Retina (tissue), 1 donor: ENCODE results near the gene UGT1A8.
"Not testable (repeated sequence)": the region's sequence is repeated elsewhere in the genome, so short reads cannot be mapped to it uniquely, and the experiment has no call there.

Experiments used
- DNase-seq: peaks from one replicate; pipeline ENCODE4 v3.0.0-alpha.2; 2016

The UGT1A8 gene

GRCh38 chr2:233736868-233737653 lies 119.6 kb downstream of the UGT1A8 start:
- DNase-seq = not testable (repeated sequence)

DNA sequence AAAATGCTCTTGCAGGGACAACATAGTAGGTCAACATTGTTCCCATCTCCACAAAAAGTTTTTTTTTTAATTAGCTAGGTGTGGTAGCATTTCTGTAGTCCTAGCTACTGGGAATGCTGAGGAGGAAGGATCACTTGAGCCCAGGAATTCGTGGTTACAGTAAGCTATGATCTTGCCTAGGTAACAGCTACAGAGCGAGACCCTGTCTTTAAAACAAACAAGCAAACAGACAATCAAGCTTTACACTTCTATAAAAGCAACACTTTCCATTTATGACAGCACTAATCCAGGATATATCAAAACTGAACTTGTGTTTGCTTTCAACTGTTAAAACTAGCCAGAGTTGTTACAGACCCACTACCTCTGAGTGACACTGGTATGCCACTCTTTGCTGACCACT lies 123.4 kb downstream of the UGT1A8 start:
- no peak for DNase-seq

- DNase-seq = no peak
These were observed 126.2 kb downstream of the UGT1A8 start for GRCh38 chr2:233743464-233744259.

DNA sequence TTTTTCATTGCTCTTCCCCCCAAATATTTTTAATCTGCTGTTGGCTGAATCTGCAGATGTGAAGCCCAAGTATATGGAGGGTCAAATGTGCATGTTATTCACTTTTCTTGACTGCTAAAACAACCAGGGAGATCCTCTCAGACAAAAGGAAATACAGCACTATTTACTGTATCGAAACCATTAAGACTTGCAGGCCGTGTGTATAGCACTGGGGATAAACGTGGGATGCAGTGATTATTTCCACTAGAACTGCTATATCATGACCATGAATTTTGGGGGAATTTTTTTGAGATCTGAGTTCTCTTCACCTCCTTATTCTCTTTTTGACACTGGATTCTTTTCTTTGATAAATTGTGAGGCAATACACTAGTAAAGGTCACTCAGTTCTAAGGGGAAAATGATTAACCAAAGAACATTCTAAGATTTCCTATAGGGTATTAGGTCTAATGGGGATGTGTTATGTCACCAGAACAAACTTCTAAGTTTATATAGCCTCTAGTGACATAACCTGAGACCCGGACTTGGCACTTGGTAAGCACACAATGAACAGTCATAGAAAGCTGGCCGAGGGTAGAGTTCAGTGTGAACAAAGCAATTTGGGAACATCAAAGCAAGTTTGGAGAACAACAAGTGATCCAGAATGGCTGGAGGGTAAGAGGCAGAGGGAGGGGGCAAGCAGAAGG lies 127.8 kb downstream of the UGT1A8 start:
- DNase-seq = no peak

DNA sequence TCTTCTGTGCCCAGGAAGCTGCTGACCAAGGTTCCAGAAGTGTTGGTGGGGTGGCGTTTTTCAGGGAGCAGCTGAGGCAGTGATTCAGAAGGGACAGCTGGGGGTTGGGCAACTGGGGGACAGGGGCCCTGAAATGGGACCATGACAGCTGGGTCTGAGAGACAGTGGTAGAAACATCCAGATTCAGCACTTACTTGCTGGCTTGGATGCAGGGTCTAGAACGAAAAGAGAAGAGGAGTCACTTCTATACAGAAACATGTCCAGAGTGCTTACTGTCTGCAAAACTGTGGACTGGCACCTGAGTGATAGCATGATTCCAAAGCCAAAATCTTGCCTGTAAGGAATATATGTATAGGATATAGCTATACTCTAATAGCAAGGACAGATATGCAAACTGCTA lies 128.4 kb downstream of the UGT1A8 start:
- DNase-seq = not testable (repeated sequence)

DNA sequence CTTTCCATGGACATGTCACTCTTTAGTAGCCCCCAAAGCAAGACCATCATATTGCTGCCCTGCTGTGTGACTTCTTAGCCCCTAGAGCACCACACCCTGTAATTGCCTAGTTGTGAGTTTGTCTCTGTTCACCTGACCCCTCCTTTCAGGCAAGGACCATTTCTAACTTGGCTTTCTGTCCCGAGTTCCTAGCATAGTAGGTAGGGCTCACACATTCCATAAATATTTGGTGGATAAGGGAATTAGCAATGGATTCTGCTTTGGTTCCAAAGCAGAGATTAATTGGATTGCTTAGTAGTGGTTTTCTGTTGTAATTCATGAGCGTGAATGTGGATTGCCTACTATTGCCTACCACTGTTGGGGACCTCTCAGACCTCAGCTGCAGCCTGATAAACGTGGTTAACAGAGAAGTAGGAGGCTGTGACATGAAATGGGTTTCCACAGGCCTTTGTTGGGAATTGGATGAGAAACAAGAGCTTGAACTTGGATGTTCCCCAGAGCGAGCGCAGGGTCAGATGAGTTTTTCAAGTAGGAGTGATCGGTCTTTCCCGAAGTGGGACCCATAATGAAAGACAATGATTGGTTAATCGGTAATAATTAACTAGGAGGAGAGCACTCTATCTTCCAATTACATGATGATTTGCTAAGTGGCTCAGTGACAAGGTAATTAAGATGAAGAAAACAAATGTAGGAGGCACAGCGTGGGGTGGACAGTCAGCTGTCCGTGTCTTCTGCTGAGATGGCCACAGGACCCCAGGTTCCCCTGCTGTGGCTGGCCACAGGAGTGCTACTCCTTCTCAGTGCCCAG lies 129.2 kb downstream of the UGT1A8 start:
- DNase-seq = no peak

GRCh38 chr2:233747283-233747544 lies 129.8 kb downstream of the UGT1A8 start:
- no peak for DNase-seq

DNA sequence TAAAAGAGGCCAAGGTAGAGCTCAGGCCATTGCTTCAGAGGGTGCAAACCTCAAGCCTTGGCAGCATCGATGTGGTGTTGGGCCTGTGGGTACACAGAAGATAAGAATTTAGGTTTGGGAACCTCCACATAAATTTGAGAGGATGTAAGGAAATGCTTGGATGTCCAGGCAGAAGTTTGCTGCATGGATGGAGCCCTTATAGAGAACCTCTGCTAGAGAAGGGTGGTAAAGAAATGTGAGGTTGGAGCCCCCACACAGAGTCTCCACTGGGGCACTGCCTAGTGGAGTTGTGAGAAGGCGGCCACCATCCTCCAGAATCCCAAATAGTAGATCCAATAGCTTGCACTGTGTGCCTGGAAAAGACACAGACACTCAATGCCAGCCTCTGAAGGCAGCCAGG lies 133.3 kb downstream of the UGT1A8 start:
- DNase-seq = not testable (repeated sequence)

DNA sequence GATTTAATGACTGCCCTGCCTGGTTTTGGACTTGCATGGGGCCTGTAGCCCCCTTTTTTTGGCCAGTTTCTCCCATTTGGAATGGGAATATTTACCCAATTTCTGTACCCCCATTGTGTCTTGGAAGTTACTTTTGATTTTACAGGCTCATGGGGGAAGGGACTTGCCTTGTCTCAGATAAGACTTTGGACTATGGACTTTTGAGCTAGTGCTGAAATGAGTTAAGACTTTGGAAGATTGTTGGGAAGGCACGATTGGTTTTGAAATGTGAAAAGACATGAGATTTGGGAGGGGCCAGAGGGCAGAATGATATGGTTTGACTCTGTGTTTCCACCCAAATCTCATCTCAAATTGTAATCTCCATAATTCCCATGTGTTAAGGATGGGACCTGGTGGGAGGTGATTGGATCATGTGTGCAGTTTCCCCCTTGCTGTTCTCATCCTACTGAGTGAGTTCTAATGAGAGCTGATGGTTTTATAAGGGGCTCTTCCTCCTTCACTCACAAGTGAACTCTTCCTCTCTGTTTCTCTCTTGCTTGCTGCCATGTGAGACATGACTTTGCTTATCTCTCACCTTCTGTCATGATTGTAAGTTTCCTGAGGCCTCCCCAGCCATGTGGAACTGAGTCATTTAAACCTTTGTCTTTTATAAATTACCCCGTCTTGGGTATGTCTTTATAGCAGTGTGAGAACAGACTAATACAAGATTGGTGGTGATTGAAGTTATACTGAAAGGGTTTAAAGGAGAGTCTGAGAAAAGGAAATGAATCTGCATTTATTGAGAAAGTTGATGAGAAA lies 134.0 kb downstream of the UGT1A8 start:
- not testable (repeated sequence) for DNase-seq

DNA sequence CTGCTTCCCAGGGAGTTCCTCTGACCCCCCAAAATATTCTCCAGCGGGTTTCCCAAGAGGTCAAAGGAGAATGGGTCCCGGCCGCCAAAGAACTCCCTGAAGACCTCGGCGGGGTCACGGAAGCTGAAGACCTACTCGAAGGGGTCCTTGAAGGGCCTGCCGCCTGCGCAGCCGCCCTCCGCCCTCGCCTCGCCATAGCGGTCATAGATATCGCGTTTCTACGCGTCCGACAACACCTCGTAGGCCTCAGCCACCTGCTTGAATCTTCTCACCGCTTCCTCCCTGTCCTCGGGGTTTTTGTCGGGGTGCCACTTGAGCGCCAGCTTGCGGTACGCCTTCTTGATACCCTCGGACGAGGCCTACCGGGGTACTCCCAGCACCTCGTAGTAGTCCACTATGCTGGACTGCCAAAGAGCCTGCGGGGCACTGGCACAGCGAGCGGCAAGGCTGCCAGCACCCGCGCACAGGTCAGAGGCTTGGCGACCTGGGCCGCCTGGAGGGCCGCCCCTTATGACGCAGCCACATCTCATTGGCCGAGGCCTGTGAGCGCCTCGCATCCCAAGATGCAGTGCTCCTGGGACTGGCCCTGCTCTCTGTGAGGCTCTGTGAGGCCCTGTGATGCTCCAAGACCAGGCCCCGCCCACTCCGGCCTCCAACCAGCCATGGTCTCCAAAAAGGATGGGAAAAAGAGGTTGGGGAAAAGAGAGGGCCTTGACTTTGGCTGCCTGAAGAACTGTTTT lies 137.6 kb downstream of the UGT1A8 start:
- DNase-seq = no peak

- DNase-seq = no peak
These were observed 139.1 kb downstream of the UGT1A8 start for GRCh38 chr2:233756429-233757081.

- DNase-seq = no peak
These were observed 140.7 kb downstream of the UGT1A8 start for GRCh38 chr2:233758141-233758540.

DNA sequence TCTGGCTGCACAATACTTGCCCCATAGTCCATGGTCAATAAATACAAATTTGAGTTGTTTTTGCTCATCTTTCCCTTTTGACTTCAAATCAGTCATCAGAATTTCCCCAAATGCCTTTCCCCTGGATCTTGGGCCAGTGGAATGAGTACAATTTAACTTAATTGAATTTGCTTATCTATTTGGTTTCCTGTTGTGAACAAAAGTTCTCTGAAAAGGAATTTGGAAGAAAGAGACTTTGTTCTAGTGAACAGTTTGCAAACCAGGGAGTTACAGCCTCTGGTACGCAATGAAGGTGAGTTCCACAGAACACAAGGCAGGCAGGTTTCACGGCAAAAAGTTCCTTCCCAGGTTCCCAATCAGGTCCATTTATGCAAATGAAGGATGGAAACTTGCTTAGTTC lies 141.4 kb downstream of the UGT1A8 start:
- DNase-seq = no peak

GRCh38 chr2:233760043-233760442 lies 142.6 kb downstream of the UGT1A8 start, which contains the start of gene UGT1A1:
UGT1A1 (plus strand) TSS chr2:233760270; CDS start chr2:233760288, 18 bp downstream.
- no peak for DNase-seq

- no peak for DNase-seq
These were observed 143.8 kb downstream of the UGT1A8 start for GRCh38 chr2:233761040-233761769.

GRCh38 chr2:233764264-233764663 lies 146.8 kb downstream of the UGT1A8 start:
- no peak for DNase-seq

GRCh38 chr2:233764761-233765160 lies 147.3 kb downstream of the UGT1A8 start:
- DNase-seq = no peak

GRCh38 chr2:233766416-233766815 lies 149.0 kb downstream of the UGT1A8 start:
- no peak for DNase-seq

- no peak for DNase-seq
These were observed 150.6 kb downstream of the UGT1A8 start for GRCh38 chr2:233768076-233768475.

GRCh38 chr2:233769260-233769659 lies 151.8 kb downstream of the UGT1A8 start:
- DNase-seq = no peak
